WTC11 (cell line): ENCODE data around the gene TRAPPC3L. TPM values are rescaled to one million over a fixed set of nuclear protein-coding genes. Genes with fewer than 3 reads are reported as not detected.

Experiments used
- AFF4 ChIP-seq: sonication (generic); formaldehyde crosslinking; IDR thresholded peaks from 2 replicates; pipeline ENCODE4 v1.8.1; 2023; ENCODE audit warnings: mild to moderate bottlenecking, missing genetic modification reagents, borderline replicate concordance
- ARID4B ChIP-seq: sonication (generic); formaldehyde crosslinking; IDR thresholded peaks from 2 replicates; pipeline ENCODE4 v1.8.0; 2023; ENCODE audit warnings: missing genetic modification reagents, mild to moderate bottlenecking, borderline replicate concordance
- CBFB ChIP-seq: sonication (generic); formaldehyde crosslinking; IDR thresholded peaks from 2 replicates; pipeline ENCODE4 v1.8.1; 2022; ENCODE audit warnings: mild to moderate bottlenecking, low read depth, missing genetic modification reagents
- OVOL2 ChIP-seq: fragments of 250-450 bp; sonication (Bioruptor Pico); IDR thresholded peaks from 2 replicates; pipeline ENCODE4 v1.9.0; 2021; ENCODE audit warnings: mild to moderate bottlenecking, borderline replicate concordance
- SMAD4 ChIP-seq: sonication (generic); formaldehyde crosslinking; IDR thresholded peaks from 2 replicates; pipeline ENCODE4 v1.8.0; 2022; ENCODE audit warnings: mild to moderate bottlenecking, missing genetic modification reagents
- STAT6 ChIP-seq: sonication (generic); formaldehyde crosslinking; conservative IDR thresholded peaks from 2 replicates; pipeline ENCODE4 v1.8.1; 2023; ENCODE audit warnings: mild to moderate bottlenecking, low read depth, missing genetic modification reagents, moderate library complexity
- USF2 ChIP-seq: sonication (generic); formaldehyde crosslinking; IDR thresholded peaks from 2 replicates; pipeline ENCODE4 v1.8.1; 2023; ENCODE audit warnings: mild to moderate bottlenecking, missing genetic modification reagents, moderate library complexity
- ZNF121 ChIP-seq: sonication (generic); formaldehyde crosslinking; IDR thresholded peaks from 2 replicates; pipeline ENCODE4 v1.8.0; 2023; ENCODE audit warnings: missing genetic modification reagents
- ZNF317 ChIP-seq: sonication (generic); formaldehyde crosslinking; IDR thresholded peaks from 2 replicates; pipeline ENCODE4 v1.8.1; 2023; ENCODE audit warnings: low read depth, mild to moderate bottlenecking, moderate library complexity, missing genetic modification reagents, borderline replicate concordance
- ZNF396 ChIP-seq: fragments of 250-450 bp; sonication (Bioruptor Pico); IDR thresholded peaks from 2 replicates; pipeline ENCODE4 v1.8.0; 2021; ENCODE audit warnings: mild to moderate bottlenecking, moderate library complexity, borderline replicate concordance
- total RNA-seq: library from RNA; stranded (reverse); gene quantifications from 3 replicates; pipeline ENCODE4 v1.2.3, GENCODE V29; 2021
- TF ChIP-seq, protein P1 (sequence below): sonication (generic); formaldehyde crosslinking; IDR thresholded peaks from 2 replicates; pipeline ENCODE4 v1.8.1; 2022; ENCODE audit warnings: low read depth, missing genetic modification reagents, borderline replicate concordance
- TF ChIP-seq, protein P2 (sequence below): sonication (generic); formaldehyde crosslinking; IDR thresholded peaks from 2 replicates; pipeline ENCODE4 v1.8.1; 2023; ENCODE audit warnings: mild to moderate bottlenecking, moderate library complexity, missing genetic modification reagents
- TF ChIP-seq, protein P3 (sequence below): fragments of 250-450 bp; sonication (Bioruptor Pico); IDR thresholded peaks from 2 replicates; pipeline ENCODE4 v2.1.2; 2022; ENCODE audit warnings: mild to moderate bottlenecking, moderate library complexity
- TF ChIP-seq, protein P4 (sequence below): fragments of 250-450 bp; sonication (Bioruptor Pico); IDR thresholded peaks from 2 replicates; pipeline ENCODE4 v1.9.0; 2021; ENCODE audit warnings: mild to moderate bottlenecking
- TF ChIP-seq, protein P5 (sequence below): sonication (generic); formaldehyde crosslinking; IDR thresholded peaks from 2 replicates; pipeline ENCODE4 v1.8.1; 2022; ENCODE audit warnings: mild to moderate bottlenecking, moderate library complexity, missing genetic modification reagents

Gene TRAPPC3L
- total RNA-seq, 1 experiment from 2014 or later, result not detected

GRCh38 chr6:116570856-116571682 is 25.6 kb upstream of the TRAPPC3L start, which contains the start of gene RWDD1 (continued):
- TF ChIP-seq ARID4B (CRISPR knock-in tag) (peak; percentile 58; the same call in 1 of the 2 replicates), AFF4 (peak; percentile 58; the same call in 1 of the 2 replicates), STAT6 (no peak), ZNF317 (CRISPR knock-in tag) (no peak), OVOL2 (no peak), ZNF396 (CRISPR knock-in tag) (no peak), USF2 (CRISPR knock-in tag) (no peak), ZNF121 (no peak), CBFB (CRISPR knock-in tag) (no peak), SMAD4 (CRISPR knock-in tag) (0 out of 2 replicates have a peak, but pooled peaks have one; percentile 11)
- TF ChIP-seq, protein P1, sequence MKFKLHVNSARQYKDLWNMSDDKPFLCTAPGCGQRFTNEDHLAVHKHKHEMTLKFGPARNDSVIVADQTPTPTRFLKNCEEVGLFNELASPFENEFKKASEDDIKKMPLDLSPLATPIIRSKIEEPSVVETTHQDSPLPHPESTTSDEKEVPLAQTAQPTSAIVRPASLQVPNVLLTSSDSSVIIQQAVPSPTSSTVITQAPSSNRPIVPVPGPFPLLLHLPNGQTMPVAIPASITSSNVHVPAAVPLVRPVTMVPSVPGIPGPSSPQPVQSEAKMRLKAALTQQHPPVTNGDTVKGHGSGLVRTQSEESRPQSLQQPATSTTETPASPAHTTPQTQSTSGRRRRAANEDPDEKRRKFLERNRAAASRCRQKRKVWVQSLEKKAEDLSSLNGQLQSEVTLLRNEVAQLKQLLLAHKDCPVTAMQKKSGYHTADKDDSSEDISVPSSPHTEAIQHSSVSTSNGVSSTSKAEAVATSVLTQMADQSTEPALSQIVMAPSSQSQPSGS, result no peak
- TF ChIP-seq, protein P2, sequence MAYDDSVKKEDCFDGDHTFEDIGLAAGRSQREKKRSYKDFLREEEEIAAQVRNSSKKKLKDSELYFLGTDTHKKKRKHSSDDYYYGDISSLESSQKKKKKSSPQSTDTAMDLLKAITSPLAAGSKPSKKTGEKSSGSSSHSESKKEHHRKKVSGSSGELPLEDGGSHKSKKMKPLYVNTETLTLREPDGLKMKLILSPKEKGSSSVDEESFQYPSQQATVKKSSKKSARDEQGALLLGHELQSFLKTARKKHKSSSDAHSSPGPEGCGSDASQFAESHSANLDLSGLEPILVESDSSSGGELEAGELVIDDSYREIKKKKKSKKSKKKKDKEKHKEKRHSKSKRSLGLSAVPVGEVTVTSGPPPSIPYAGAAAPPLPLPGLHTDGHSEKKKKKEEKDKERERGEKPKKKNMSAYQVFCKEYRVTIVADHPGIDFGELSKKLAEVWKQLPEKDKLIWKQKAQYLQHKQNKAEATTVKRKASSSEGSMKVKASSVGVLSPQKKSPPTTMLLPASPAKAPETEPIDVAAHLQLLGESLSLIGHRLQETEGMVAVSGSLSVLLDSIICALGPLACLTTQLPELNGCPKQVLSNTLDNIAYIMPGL, result peak; percentile 65; the same call in 1 of the 2 replicates
- TF ChIP-seq, protein P3, sequence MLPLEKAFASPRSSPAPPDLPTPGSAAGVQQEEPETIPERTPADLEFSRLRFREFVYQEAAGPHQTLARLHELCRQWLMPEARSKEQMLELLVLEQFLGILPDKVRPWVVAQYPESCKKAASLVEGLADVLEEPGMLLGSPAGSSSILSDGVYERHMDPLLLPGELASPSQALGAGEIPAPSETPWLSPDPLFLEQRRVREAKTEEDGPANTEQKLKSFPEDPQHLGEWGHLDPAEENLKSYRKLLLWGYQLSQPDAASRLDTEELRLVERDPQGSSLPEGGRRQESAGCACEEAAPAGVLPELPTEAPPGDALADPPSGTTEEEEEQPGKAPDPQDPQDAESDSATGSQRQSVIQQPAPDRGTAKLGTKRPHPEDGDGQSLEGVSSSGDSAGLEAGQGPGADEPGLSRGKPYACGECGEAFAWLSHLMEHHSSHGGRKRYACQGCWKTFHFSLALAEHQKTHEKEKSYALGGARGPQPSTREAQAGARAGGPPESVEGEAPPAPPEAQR, result no peak
- TF ChIP-seq, protein P4, sequence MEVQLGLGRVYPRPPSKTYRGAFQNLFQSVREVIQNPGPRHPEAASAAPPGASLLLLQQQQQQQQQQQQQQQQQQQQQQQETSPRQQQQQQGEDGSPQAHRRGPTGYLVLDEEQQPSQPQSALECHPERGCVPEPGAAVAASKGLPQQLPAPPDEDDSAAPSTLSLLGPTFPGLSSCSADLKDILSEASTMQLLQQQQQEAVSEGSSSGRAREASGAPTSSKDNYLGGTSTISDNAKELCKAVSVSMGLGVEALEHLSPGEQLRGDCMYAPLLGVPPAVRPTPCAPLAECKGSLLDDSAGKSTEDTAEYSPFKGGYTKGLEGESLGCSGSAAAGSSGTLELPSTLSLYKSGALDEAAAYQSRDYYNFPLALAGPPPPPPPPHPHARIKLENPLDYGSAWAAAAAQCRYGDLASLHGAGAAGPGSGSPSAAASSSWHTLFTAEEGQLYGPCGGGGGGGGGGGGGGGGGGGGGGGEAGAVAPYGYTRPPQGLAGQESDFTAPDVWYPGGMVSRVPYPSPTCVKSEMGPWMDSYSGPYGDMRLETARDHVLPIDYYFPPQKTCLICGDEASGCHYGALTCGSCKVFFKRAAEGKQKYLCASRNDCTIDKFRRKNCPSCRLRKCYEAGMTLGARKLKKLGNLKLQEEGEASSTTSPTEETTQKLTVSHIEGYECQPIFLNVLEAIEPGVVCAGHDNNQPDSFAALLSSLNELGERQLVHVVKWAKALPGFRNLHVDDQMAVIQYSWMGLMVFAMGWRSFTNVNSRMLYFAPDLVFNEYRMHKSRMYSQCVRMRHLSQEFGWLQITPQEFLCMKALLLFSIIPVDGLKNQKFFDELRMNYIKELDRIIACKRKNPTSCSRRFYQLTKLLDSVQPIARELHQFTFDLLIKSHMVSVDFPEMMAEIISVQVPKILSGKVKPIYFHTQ (CRISPR knock-in tag), result no peak
- TF ChIP-seq, protein P5, sequence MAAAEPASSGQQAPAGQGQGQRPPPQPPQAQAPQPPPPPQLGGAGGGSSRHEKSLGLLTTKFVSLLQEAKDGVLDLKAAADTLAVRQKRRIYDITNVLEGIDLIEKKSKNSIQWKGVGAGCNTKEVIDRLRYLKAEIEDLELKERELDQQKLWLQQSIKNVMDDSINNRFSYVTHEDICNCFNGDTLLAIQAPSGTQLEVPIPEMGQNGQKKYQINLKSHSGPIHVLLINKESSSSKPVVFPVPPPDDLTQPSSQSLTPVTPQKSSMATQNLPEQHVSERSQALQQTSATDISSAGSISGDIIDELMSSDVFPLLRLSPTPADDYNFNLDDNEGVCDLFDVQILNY (CRISPR knock-in tag), result peak; percentile 73; the same call in 1 of the 2 replicates
